GM18951 (cell line): ENCODE results near the gene TMEM269.

Source experiments
- POLR2A ChIP-seq: IDR thresholded peaks from 4 replicates; pipeline ENCODE4 v1.6.1; 2011; ENCODE audit warnings: mild to moderate bottlenecking; ENCODE audit not compliant: insufficient read length, insufficient read depth; ENCODE audit errors: extremely low read depth
- in situ Hi-C: fragments of 300-500 bp; cut with MboI; formaldehyde crosslinking; loops from one replicate; pipeline ENCODE4 v1.12.0; 2022; ENCODE audit warnings: low sequenced_read_pairs, mixed read lengths, inconsistent platforms; ENCODE audit not compliant: unreplicated experiment

Gene TMEM269

DNA sequence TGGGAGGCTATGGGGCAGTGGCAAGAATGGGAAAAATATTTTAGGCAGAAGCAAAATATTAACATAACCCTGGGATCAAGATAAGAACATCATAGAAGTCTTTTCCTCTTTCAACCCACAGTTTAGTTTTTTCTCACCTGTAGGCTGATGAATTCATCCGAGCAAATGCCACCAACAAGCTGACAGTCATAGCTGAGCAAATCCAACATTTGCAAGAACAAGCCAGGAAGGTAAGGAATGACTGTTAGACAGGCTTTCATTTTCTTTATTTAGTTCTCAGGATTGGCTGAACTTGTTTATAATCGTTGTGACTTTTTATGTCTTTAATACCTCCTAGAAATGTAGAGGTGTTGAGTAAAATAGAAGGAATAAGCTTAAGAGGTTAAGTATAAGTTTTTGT lies 11.4 kb upstream of the TMEM269 start:
- no peak for TF ChIP-seq POLR2A
- in situ Hi-C loops, result loop anchor here (10.0 kb wide), 1 partner anchor 301 kb away; no protein-coding TSS in a partner anchor

DNA sequence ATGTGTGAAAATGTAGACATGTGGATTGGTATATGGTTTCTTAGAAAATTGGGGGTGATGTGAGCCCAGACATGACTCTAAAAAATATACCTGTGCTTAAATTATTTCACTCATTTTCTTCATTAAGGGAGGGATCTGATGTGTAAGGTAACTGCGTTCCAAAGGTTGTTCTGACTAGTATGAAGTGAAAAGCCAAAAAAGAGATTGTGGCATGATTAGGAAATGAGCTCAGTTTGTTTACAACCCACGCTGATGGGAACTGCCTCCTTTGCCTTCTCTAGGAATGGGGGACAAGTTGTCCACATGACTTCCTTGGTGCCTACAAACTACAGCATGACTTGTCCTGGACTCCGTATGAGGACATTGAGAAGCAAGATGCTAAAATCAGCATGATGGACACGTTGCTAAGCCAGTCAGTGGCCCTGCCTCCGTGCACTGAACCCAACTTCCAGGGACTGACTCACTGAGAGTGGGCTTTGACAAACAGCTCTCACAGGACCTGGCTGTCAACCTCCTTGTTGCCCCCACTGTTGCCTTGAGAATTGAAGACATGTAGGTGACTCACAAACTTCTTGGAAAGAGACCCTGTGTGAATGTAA lies 9.8 kb upstream of the TMEM269 start:
- in situ Hi-C loops, result loop anchor here (10.0 kb wide), 1 partner anchor 300 kb away; no protein-coding TSS in a partner anchor

DNA sequence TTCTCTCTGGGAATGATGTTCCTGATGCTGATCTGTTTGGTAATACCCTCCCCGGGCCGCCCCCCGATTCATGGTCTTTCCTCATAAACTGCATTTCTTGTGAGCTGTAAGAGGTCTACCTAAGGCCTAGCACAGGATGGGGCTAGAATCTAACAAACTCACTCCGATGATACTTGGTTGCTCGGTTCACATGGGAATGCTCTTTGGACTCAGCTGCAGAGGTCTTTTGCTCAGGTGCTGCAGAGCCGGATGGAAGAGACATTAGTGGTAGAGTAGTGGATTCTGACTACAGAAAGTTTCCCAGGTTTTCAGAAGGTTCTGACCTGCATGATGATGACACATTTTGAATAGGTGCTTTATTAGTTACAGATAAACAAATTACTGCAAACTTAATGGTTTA lies 8.3 kb upstream of the TMEM269 start:
- no peak for TF ChIP-seq POLR2A
- in situ Hi-C loops, result loop anchor here (10.0 kb wide), 1 partner anchor 298 kb away; no protein-coding TSS in a partner anchor

More for the DNA sequence above, 9.8 kb upstream of the TMEM269 start:
- TF ChIP-seq POLR2A, result no peak

DNA sequence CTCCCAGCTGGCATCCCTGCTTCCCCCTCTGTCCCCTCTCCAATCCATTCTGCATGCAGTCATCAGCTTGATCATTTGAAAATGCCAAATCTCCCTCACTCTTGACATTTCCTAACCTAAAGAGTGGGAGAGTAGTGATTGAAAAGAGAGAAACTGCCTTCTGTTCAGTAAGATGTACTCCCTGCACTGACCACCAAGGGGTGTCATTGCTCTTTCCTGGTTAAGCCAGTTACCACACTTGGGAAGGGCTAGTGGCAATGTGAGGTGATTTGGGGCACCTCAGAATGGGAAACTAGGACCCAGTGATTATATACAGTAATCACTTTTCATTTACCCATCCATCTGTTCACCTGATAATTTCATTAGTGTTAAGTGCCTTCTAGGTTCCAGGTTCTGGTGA lies 6.9 kb upstream of the TMEM269 start:
- in situ Hi-C loops, result loop anchor here (10.0 kb wide), 1 partner anchor 297 kb away; no protein-coding TSS in a partner anchor
- no peak for TF ChIP-seq POLR2A

DNA sequence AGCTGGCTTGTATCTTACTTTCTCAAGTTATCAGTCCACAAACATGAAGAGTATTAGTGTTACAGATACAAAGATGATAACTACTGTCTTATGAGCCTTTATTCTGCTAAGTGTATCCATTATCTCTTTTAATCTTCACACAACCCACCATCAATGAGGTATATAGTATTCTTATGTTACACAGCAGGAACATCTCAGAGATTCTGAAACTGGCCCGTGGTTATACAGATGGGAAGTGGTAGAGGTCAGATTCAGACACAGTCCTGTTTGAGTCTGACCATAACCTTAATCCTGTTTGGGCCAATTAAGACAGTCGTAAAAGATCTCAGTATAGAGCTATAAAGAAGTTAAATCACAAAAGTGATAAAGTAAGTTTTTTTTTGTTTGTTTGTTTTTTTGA lies 5.1 kb upstream of the TMEM269 start:
- TF ChIP-seq POLR2A, result no peak
- in situ Hi-C loops, result loop anchor here (10.0 kb wide), 2 partner anchors 135 to 295 kb away; no protein-coding TSS in a partner anchor

DNA sequence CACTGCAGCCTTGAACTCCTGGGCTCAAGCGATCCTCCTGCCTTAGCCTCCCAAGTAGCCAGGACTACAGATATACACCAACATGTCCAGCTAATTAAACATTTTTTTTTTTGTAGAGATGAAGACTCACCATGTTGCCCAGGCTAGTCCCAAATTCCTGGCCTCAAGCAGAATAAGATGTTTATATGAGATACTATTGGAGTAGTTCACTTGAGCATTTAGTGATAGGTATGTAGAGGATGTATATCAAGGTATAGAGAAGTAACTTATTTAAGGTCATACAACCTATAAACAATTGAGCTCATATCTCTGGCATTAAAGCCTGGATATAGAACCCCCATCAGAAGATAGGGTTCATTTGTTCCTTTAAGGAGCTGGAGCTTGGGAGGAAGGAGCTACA lies 4.6 kb upstream of the TMEM269 start:
- no peak for TF ChIP-seq POLR2A
- in situ Hi-C loops, result loop anchor here (10.0 kb wide), 1 partner anchor 135 kb away; no protein-coding TSS in a partner anchor

DNA sequence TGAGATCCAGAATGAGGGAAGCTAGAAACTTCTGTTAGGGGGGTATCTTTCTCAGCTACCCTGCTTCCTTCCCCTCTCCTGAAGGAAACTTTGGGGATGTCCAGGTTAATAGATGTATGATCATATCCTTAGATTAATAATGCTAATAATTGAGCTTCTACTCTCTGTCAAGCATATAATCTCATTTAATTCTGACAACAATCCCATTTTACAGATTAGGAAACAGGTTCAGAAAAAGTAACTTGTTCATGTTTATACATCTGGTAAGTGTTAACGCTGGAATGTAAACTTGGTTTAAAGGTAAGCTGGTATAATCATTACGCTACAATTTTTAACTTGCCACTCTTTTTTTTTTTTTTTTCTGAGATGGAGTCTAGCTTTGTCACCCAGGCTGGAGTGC lies 1.7 kb upstream of the TMEM269 start:
- no peak for TF ChIP-seq POLR2A
- in situ Hi-C loops, result loop anchor here (10.0 kb wide), 1 partner anchor 132 kb away; no protein-coding TSS in a partner anchor

DNA sequence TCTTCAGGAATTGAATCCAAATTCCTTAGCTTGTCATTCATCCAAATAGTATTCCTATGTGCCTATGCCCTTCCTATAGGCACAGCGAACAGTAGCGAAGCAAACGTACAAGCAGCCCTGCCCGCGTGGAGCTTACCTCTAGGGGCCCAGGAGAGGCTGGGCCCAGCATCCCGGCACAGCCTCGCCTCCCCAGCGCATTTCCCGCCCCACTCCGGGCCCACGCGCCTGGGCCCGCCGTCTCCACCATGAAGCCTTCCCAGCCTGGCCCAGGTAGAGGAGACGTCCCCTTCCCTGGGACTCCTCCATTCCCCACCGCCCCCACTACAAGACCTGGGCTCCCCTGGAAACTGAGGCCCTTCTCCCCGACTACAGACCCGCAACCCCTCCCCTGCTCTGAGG lies 245 bp upstream of the TMEM269 start:
- no peak for TF ChIP-seq POLR2A
- in situ Hi-C loops, result loop anchor here (10.0 kb wide), 1 partner anchor 130 kb away; no protein-coding TSS in a partner anchor

DNA sequence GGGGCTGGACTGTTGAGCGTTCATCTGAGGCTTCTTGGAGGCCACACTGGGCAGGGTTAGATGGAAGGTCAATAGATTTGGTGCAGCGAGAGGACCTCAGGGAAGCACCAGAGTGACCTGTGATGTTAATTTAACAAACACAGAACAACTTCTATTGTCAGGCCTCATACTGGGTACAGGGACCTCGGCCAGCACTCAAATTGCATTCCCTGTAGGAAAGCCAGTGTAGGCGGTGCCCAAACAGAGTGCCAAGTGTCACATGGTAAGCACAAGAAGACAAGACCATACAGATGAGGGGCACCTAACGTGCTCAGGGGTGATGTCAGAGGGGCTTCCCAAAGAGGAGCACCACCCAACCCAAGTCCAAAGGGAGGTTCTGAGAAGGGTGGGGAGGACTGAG lies 1.3 kb downstream of the TMEM269 start:
- in situ Hi-C loops, result loop anchor here (10.0 kb wide), 1 partner anchor 129 kb away; no protein-coding TSS in a partner anchor
- no peak for TF ChIP-seq POLR2A

DNA sequence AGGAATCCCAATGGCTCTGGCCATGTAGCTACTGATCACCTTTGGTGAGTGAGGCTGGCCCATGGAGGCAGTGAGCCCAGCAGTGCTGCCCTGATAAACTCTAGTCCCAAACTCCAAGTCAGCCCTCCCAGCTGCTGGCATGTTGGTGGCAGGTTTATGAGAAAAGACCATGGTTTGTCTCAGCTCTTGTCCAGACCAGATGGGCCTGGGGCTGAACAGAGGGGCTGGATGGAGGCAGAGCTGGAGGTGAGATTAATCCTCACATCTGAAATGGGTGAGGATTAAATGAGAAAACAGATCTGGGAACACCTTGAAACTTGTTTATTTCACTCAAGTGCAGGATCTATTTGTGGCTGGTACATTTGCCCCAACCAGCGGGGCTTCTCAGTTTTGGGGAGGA lies 3.2 kb downstream of the TMEM269 start:
- in situ Hi-C loops, result loop anchor here (10.0 kb wide), 1 partner anchor 127 kb away; no protein-coding TSS in a partner anchor
- TF ChIP-seq POLR2A, result no peak

DNA sequence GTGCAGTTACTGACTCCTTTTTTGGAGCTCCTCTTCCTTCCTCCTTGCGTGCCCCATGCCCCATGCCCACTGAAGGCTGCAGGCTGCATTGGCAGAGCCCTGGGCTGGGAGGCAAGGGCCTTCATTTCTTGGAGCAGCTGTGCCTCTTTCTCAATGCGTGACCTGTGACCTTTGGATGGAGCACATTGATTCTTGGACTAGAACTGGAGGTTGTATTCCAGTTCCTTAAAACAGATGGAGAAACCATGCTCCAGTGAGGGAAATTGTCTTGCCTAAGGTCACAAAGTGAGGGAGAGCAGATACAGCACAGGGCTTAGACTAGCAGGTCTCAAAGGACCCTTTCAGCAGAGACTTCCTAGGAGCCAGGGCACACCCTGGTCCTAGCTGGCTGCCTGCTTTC lies 9.0 kb downstream of the TMEM269 start:
- in situ Hi-C loops, result no loop called here
- no peak for TF ChIP-seq POLR2A

DNA sequence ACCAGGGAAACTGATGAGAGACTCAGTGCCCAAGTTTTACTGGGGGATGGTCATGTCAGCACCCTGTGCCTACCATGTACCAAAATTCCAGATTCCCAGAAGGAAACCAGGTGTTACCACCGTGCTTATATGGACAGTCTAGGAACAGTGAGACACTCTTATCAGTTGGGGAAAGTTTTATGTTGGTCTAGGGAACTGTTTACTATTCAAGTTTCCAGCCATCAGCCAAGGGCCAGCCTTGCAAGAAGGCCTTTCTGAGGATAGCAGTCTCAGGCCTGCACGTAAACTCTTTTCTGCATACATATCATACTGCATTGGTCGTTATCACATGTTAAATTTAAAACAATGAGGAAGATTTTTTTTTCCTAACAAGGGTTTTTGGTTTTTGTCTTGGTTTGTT lies 12.6 kb downstream of the TMEM269 start:
- in situ Hi-C loops, result no loop called here
- no peak for TF ChIP-seq POLR2A

DNA sequence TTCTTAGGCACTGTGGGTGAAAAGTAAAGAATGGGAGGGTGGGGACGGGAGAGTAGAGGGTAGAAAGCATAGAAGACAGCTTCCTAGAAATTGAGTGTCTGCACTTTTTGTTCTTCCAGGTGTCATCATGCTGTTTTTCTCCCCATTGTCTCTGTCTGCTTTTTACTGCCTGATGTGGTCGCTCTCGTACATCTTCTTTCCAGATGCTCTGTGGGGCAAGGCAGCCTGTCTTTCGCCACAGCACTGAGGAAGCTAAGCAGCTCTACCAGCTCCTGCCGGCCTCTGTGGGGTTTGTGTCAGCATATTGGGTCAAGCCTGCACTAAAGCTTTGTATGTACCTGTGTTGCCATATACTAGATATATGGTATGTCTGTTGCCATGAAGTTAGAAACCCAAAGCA lies 13.2 kb downstream of the TMEM269 start:
- in situ Hi-C loops, result no loop called here
- TF ChIP-seq POLR2A, result no peak

DNA sequence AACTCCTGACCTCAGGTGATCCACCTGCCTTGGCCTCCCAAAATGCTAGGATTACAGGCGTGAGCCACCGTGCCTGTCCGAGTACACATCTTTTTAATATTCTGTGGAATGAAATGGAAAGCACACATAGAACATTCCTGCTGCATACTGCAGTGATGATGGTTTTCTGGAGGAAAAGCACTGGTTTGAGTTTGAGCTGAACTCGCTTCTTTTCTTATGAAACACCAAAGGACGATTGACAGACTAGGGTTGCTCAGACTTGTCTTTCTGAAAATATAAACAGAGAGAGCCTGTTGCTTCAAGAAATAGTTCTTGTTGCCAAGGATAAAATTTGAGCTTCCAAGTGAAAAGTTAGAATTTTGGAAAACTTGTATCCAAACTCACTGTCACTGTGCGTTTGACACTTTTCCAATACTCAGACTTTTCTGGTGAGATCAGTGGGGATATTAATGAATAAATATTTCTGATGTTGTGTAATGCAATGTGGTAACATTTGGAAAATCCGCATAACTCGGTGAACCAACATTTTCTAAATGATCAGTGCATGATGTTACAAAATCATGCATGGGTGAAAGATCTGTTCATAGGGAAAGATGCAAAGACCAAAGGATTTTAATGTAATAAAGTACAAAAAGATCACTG lies 17.2 kb downstream of the TMEM269 start:
- in situ Hi-C loops, result no loop called here
- TF ChIP-seq POLR2A, result no peak
